Vagina (tissue), 2 donors: Measurements from ENCODE around the gene MACROD2. TPM values are rescaled to one million over a fixed set of nuclear protein-coding genes. Genes with fewer than 3 reads are reported as not detected.

Experiments used
- DNase-seq, 2 donors: peaks; one replicate each; pipeline ENCODE4 v3.0.0-alpha.2; 2017; ENCODE audit errors: extremely low spot score in 2 of 2
- H3K27ac ChIP-seq: fragments of 200-600 bp; sonication (generic); one replicate; pipeline ENCODE4 v1.5.1; 2019
- H3K27me3 ChIP-seq: fragments of 200-600 bp; sonication (generic); one replicate; pipeline ENCODE4 v1.5.1; 2019
- H3K36me3 ChIP-seq, 2 donors: fragments of 200-600 bp; sonication (generic); one replicate each; pipeline ENCODE4 v1.5.1; 2017 to 2019
- H3K4me1 ChIP-seq: fragments of 200-600 bp; sonication (generic); one replicate; pipeline ENCODE4 v1.5.1; 2019
- H3K4me3 ChIP-seq, 2 donors: fragments of 200-600 bp; sonication (generic); 1 replicate in 1 of 2; 2 replicates in 1 of 2; pipeline ENCODE4 v1.5.1; 2016 to 2019
- H3K9me3 ChIP-seq: fragments of 200-600 bp; sonication (generic); one replicate; pipeline ENCODE4 v1.5.1; 2019
- CTCF ChIP-seq, 3 experiments: fragments of 450-650 bp in 2 of 3; fragments of 200-600 bp in 1 of 3; sonication (generic) in 1 of 3; IDR thresholded peaks; one replicate each; pipeline ENCODE4 v1.5.1; 2017 to 2019; ENCODE audit warnings: antibody characterized with exemption in 3 of 3, mild to moderate bottlenecking in 2 of 3, moderate library complexity in 2 of 3
- POLR2A ChIP-seq, 2 donors: fragments of 450-650 bp; IDR thresholded peaks; one replicate each; pipeline ENCODE4 v1.6.1; 2017; ENCODE audit warnings: antibody characterized with exemption in 2 of 2, mild to moderate bottlenecking in 2 of 2, moderate library complexity in 2 of 2
- POLR2AphosphoS5 ChIP-seq, 2 donors: sonication (generic); formaldehyde crosslinking; IDR thresholded peaks; one replicate each; pipeline ENCODE4 v1.9.0; 2017; ENCODE audit warnings: antibody characterized with exemption in 2 of 2, mild to moderate bottlenecking in 2 of 2, low read depth in 1 of 2; ENCODE audit not compliant: insufficient read depth in 1 of 2
- intact Hi-C: fragments of 100-400 bp; cut with DNase I; formaldehyde crosslinking; loops from one replicate; pipeline ENCODE4 v1.15.1; 2023
- total RNA-seq: library from RNA; depleted of rRNA; stranded (reverse); fragments of >200 nt; gene quantifications from one replicate; pipeline ENCODE4 v1.2.3, GENCODE V29; 2016

MACROD2 gene
- total RNA-seq, 1 donor from 2014 or later, result 12.5 TPM

DNA sequence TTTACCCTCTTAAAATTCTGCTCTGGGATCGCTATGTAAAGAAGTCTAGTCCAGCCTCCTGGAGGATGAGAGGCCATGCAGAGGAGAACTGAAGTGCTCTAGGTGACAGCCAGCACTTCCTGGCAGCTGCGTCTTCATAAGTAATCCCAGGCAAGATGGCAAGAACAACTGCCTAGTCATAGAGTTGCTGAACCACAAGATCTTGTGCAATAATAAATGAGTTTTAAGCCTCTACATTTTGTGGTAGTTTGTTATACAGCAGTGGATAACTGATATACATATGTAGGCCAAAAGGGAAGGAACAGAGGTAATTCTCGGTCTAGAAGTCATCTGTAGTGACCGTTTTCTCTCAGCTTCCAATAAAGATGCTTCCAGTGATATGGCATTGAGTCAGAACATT, 445.9 kb downstream of the MACROD2 start:
- DNase-seq, result no peak
- Histone ChIP-seq H3K27me3 (no peaks in the 10 kb centered on the region), H3K4me3 (no peak overlapping the region), H3K27ac (no peak overlapping the region), H3K36me3 (no peaks in the 10 kb centered on the region), H3K9me3 (no peaks in the 10 kb centered on the region), H3K4me1 (no peaks in the 10 kb centered on the region)
- intact Hi-C loops, result no loop called here
- no peak for TF ChIP-seq POLR2A (IDR thresholded peaks at IDR 0.05)
- no peak for TF ChIP-seq POLR2AphosphoS5 (IDR thresholded peaks at IDR 0.05; ENCODE audit: insufficient read depth in 1 of 2, low read depth in 1 of 2)

DNA sequence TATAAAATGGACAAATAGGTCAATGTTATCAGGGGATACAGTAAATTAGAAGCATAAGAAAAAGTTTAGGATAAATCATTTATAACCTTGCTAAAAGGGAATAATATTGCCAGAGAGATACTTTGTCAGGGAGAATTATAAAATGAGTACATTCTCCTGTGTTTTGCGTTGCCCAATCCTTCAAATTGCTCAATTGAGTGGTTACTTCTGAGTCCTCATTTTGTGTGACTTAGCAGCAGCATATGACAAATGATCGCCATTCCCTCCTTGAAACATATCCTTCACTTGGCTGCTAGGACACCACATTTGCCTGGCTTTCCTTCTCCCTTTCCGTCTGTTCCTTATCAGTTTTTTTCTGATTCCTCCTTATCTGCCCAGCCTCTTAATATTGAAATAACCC, 448.8 kb downstream of the MACROD2 start:
- TF ChIP-seq POLR2AphosphoS5 (IDR thresholded peaks at IDR 0.05; ENCODE audit: insufficient read depth in 1 of 2, low read depth in 1 of 2) (no peak), CTCF (IDR thresholded peaks at IDR 0.05) (no peak), POLR2A (IDR thresholded peaks at IDR 0.05) (no peak)
- H3K27me3 ChIP-seq, result no peaks in the 10 kb centered on the region
- intact Hi-C loops, result no loop called here

GRCh38 chr20:14445310-14445709, 450.0 kb downstream of the MACROD2 start:
- no peaks in the 10 kb centered on the region for H3K4me1 ChIP-seq
- intact Hi-C loops, result no loop called here
- no peak for DNase-seq
- H3K9me3 ChIP-seq, result no peaks in the 10 kb centered on the region
- H3K36me3 ChIP-seq, result no peaks in the 10 kb centered on the region
- no peak overlapping the region for H3K27ac ChIP-seq
- H3K4me3 ChIP-seq, result no peak overlapping the region
- H3K27me3 ChIP-seq, result no peaks in the 10 kb centered on the region
- TF ChIP-seq CTCF (IDR thresholded peaks at IDR 0.05) (no peak), POLR2A (IDR thresholded peaks at IDR 0.05) (no peak), POLR2AphosphoS5 (IDR thresholded peaks at IDR 0.05; ENCODE audit: insufficient read depth in 1 of 2, low read depth in 1 of 2) (no peak)

More for the DNA sequence above, 448.8 kb downstream of the MACROD2 start:
- H3K36me3 ChIP-seq, result no peaks in the 10 kb centered on the region
- H3K9me3 ChIP-seq, result no peaks in the 10 kb centered on the region
- no peak overlapping the region for H3K4me3 ChIP-seq
- H3K27ac ChIP-seq, result no peak overlapping the region
- H3K4me1 ChIP-seq, result no peaks in the 10 kb centered on the region
- DNase-seq, result no peak

- Histone ChIP-seq H3K4me3 (no peak overlapping the region), H3K9me3 (no peaks in the 10 kb centered on the region), H3K27ac (no peak overlapping the region), H3K36me3 (no peaks in the 10 kb centered on the region), H3K27me3 (no peaks in the 10 kb centered on the region), H3K4me1 (no peaks in the 10 kb centered on the region)
- TF ChIP-seq CTCF (IDR thresholded peaks at IDR 0.05), result no peak
- TF ChIP-seq POLR2AphosphoS5 (IDR thresholded peaks at IDR 0.05; ENCODE audit: insufficient read depth in 1 of 2, low read depth in 1 of 2), result no peak
- TF ChIP-seq POLR2A (IDR thresholded peaks at IDR 0.05), result no peak
- intact Hi-C loops, result no loop called here
- no peak for DNase-seq
These were observed 450.6 kb downstream of the MACROD2 start for GRCh38 chr20:14445902-14446301.

DNA sequence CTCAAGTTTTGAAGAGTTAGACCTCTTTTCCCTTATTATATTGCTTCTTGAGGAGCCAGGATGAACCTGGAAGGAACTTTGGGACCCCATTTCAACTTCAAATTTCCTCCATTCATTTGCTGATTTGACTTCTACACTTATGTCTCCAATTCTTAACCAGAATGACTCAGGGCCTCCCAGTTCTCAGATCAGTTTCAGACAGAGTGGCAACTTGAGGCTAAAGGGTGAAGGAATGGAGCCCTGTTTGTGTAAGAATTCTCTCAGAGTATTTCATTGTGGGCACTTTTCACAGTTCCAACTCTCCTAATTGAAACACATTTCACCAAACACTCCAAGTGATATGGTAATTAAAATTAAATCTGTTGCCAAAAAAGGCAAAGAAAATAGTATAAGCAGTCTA, 451.1 kb downstream of the MACROD2 start:
- Histone ChIP-seq H3K27me3 (no peaks in the 10 kb centered on the region), H3K4me1 (no peaks in the 10 kb centered on the region), H3K9me3 (no peaks in the 10 kb centered on the region), H3K36me3 (no peaks in the 10 kb centered on the region), H3K4me3 (no peak overlapping the region), H3K27ac (no peak overlapping the region)
- no peak for DNase-seq
- intact Hi-C loops, result no loop called here
- no peak for TF ChIP-seq POLR2A (IDR thresholded peaks at IDR 0.05)
- no peak for TF ChIP-seq POLR2AphosphoS5 (IDR thresholded peaks at IDR 0.05; ENCODE audit: insufficient read depth in 1 of 2, low read depth in 1 of 2)

DNA sequence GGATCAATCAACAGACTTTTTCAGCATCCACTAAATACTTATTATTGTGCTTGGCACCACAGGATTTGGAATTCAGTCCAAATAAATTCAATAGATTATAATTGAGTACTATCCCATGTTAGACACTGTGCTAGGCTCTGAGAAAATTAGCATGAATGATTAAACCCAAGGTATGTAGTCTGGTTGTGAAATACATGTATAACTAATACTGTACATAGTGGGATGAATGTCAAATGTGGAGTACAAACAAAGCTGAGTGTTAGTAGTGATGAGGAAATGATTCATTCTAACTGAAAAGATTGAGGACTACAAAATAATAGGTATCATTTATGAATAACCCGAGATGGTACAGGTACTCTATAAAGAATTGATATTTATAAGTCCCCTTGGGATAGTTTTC, 454.0 kb downstream of the MACROD2 start:
- H3K9me3 ChIP-seq, result no peaks in the 10 kb centered on the region
- TF ChIP-seq POLR2A (IDR thresholded peaks at IDR 0.05), result no peak
- no peak for TF ChIP-seq POLR2AphosphoS5 (IDR thresholded peaks at IDR 0.05; ENCODE audit: insufficient read depth in 1 of 2, low read depth in 1 of 2)
- no peak for TF ChIP-seq CTCF (IDR thresholded peaks at IDR 0.05)
- no peak overlapping the region for H3K4me3 ChIP-seq
- H3K36me3 ChIP-seq, result no peaks in the 10 kb centered on the region
- no peak for DNase-seq
- H3K4me1 ChIP-seq, result no peaks in the 10 kb centered on the region
- intact Hi-C loops, result no loop called here
- no peak overlapping the region for H3K27ac ChIP-seq
- no peaks in the 10 kb centered on the region for H3K27me3 ChIP-seq
